ENCODE data around the gene ZNF701. TPM values are rescaled to one million over a fixed set of nuclear protein-coding genes. Genes with fewer than 3 reads are reported as not detected.
A peak's percentile ranks its signal among the peaks of the same experiment; 100 is the strongest.

Gene ZNF701
- 24.7 TPM in 2 replicates for total RNA-seq (2014; rRNA removed; shearing (Covaris generic))
- polyA plus RNA-seq (2016; fragmentation: Nextera tagmentation; extraction: Ambion mirVana) = 6.7 and 8.5 TPM in 2 replicates
- long read RNA-seq, partial matches to known transcripts = 1 of 6 reads
- long read RNA-seq, other reads (novel, unspliced or antisense) = 4 of 6 reads

DNA sequence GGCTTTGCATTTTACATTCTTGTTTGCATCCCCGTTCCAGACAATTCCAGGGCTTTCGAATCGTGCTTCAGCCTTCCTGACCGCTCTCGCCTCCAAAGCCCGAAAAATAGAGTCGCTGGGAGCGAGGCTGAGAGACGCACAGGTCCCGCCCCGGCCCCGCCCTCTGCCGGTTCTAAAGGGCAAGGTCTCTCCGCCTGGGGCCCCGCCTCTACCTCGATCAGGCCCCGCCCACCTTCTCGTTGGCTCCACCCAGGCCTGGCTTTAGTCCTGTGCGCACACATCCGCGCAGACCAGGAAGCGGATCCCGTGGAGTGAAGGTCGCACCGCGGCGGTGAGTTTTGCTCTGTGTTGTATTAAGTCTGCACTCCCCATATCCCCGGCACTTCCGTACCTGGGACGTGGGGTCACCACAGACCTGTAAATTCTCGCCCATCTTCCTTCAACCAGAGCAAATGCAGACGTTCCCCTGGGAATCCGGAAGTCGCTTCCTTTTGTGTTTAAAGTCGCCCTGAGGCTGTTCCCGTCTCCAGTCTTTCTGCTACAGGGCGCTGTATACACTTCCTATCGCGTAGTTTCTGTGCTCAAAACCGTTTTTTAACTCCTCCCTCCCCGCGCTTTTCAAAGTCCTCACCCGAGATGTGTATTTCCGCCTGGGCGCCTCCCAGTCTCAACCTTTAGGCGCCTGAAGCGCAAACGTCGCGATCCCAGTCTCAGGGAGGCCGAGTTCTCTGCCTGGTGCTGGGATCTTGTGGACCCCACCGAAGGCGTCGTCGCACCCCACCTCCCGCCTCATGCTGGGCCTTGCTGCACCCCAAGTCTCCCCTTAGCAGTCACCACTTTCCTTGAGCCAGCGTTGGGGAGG, at the start of gene ZNF701:
ZNF701 (plus strand) TSS at position 288 of the 862 bp plus-strand sequence. CDS start 3,861 bp downstream, outside the sequence.
- Histone ChIP-seq H2AFZ (no peak within 1 kb of the TSS), H4K20me1 (replicated peaks; ENCODE audit: insufficient read depth) (peaks cover 9% of the 10 kb centered on the region), H3K9me2 (ENCODE audit: insufficient read depth) (no peaks in the 10 kb centered on the region), H3K79me2 (replicated peaks; ENCODE audit: insufficient read depth) (peaks cover 25% of the 10 kb centered on the region), H3K27ac (ENCODE audit: low read depth) (peak within 1 kb of the TSS; percentile 92), H3K27me3 (ENCODE audit: insufficient read depth) (no peaks in the 10 kb centered on the region), H3K36me3 (ENCODE audit: insufficient read depth) (peaks cover 8% of the 10 kb centered on the region), H3K4me1 (ENCODE audit: insufficient read depth) (peaks cover 23% of the 10 kb centered on the region), H3F3A (replicated peaks; ENCODE audit: low read depth) (peaks cover 10% of the 10 kb centered on the region), H3K4me3 (peak within 1 kb of the TSS; percentile 65), H3K4me2 (peak within 1 kb of the TSS; percentile 97)
- Mint-ChIP-seq H3K27me3 (ENCODE audit: insufficient read depth, low read depth, poor library complexity) (peaks cover 17% of the 10 kb centered on the region), H3K9me3 (no peaks in the 10 kb centered on the region), H3K36me3 (ENCODE audit: low read depth) (peaks cover 23% of the 10 kb centered on the region), H3K4me3 (peak within 1 kb of the TSS; percentile 93), H3K4me1 (peaks cover 24% of the 10 kb centered on the region), H3K27ac (peak within 1 kb of the TSS; percentile 95)
- ATAC-seq (peak; percentile 89), DNase-seq (ENCODE audit: low spot score) (peak; percentile 94)
- TF ChIP-seq ZNF331 (CRISPR knock-in tag; IDR thresholded peaks at IDR 0.05; ENCODE audit: low read depth) = no peak
- TF ChIP-seq, protein P1, sequence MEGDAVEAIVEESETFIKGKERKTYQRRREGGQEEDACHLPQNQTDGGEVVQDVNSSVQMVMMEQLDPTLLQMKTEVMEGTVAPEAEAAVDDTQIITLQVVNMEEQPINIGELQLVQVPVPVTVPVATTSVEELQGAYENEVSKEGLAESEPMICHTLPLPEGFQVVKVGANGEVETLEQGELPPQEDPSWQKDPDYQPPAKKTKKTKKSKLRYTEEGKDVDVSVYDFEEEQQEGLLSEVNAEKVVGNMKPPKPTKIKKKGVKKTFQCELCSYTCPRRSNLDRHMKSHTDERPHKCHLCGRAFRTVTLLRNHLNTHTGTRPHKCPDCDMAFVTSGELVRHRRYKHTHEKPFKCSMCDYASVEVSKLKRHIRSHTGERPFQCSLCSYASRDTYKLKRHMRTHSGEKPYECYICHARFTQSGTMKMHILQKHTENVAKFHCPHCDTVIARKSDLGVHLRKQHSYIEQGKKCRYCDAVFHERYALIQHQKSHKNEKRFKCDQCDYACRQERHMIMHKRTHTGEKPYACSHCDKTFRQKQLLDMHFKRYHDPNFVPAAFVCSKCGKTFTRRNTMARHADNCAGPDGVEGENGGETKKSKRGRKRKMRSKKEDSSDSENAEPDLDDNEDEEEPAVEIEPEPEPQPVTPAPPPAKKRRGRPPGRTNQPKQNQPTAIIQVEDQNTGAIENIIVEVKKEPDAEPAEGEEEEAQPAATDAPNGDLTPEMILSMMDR (conservative IDR thresholded peaks at IDR 0.05; ENCODE audit: low read depth in 2 of 2) = peak in 1 of 2 experiments; percentile 13; a peak in 1 of 4 replicates
- TF ChIP-seq, protein P2, sequence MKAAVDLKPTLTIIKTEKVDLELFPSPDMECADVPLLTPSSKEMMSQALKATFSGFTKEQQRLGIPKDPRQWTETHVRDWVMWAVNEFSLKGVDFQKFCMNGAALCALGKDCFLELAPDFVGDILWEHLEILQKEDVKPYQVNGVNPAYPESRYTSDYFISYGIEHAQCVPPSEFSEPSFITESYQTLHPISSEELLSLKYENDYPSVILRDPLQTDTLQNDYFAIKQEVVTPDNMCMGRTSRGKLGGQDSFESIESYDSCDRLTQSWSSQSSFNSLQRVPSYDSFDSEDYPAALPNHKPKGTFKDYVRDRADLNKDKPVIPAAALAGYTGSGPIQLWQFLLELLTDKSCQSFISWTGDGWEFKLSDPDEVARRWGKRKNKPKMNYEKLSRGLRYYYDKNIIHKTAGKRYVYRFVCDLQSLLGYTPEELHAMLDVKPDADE (IDR thresholded peaks at IDR 0.05) = 0 out of 2 replicates have a peak, but pooled peaks have one; percentile 48
- TF ChIP-seq EZH2 (IDR thresholded peaks at IDR 0.05; ENCODE audit: low read depth, unreplicated experiment) = no peak
- TF ChIP-seq NANOG (IDR thresholded peaks at IDR 0.05; ENCODE audit: borderline replicate concordance) = no peak
- TF ChIP-seq JUNB (IDR thresholded peaks at IDR 0.05; ENCODE audit: unreplicated experiment) = no peak
- 0 out of 2 replicates have a peak, but pooled peaks have one; percentile 18 for TF ChIP-seq CREB1 (CRISPR knock-in tag; IDR thresholded peaks at IDR 0.05; ENCODE audit: low read depth)
- TF ChIP-seq POLR2AphosphoS5 (IDR thresholded peaks at IDR 0.05; ENCODE audit: low read depth) = peak; percentile 98

- DNase-seq (ENCODE audit: low spot score) (peak; percentile 90), ATAC-seq (peak; percentile 13)
- Histone ChIP-seq H3K4me1 (ENCODE audit: insufficient read depth) (peaks cover 48% of the 10 kb centered on the region), H3K79me2 (replicated peaks; ENCODE audit: insufficient read depth) (no peaks in the 10 kb centered on the region), H3K27me3 (ENCODE audit: insufficient read depth) (no peaks in the 10 kb centered on the region), H3K36me3 (ENCODE audit: insufficient read depth) (no peaks in the 10 kb centered on the region), H2AFZ (no peak overlapping the region), H3K4me2 (0 out of 2 replicates have a peak overlapping the region, but pooled peaks have one; percentile 51), H3F3A (replicated peaks; ENCODE audit: low read depth) (peaks cover 3% of the 10 kb centered on the region; the same call in 1 of the 2 replicates), H3K9me2 (ENCODE audit: insufficient read depth) (no peaks in the 10 kb centered on the region), H3K27ac (ENCODE audit: low read depth) (no peak overlapping the region), H3K4me3 (no peak overlapping the region), H4K20me1 (replicated peaks; ENCODE audit: insufficient read depth) (0 out of 2 replicates have a peak, but pooled peaks cover 5% of the 10 kb centered on the region)
- no peaks in the 10 kb centered on the region; the same call in 1 of the 3 replicates for H3K9me3 Mint-ChIP-seq
- peaks cover 39% of the 10 kb centered on the region for H3K4me1 Mint-ChIP-seq
- peaks cover 13% of the 10 kb centered on the region for H3K27me3 Mint-ChIP-seq (ENCODE audit: insufficient read depth, low read depth, poor library complexity)
- H3K4me3 Mint-ChIP-seq = no peak overlapping the region
- H3K27ac Mint-ChIP-seq = no peak overlapping the region
- no peaks in the 10 kb centered on the region for H3K36me3 Mint-ChIP-seq (ENCODE audit: low read depth)
- TF ChIP-seq STAT1 (IDR thresholded peaks at IDR 0.05; ENCODE audit: unreplicated experiment) (no peak), EZH2 (IDR thresholded peaks at IDR 0.05; ENCODE audit: low read depth, unreplicated experiment) (no peak), POLR2AphosphoS5 (IDR thresholded peaks at IDR 0.05; ENCODE audit: low read depth) (no peak), JUNB (IDR thresholded peaks at IDR 0.05; ENCODE audit: unreplicated experiment) (no peak), CREB1 (CRISPR knock-in tag; IDR thresholded peaks at IDR 0.05; ENCODE audit: low read depth) (no peak), ZNF331 (CRISPR knock-in tag; IDR thresholded peaks at IDR 0.05; ENCODE audit: low read depth) (no peak), ZNF114 (CRISPR knock-in tag; IDR thresholded peaks at IDR 0.05) (no peak), EZH2phosphoT487 (IDR thresholded peaks at IDR 0.05; ENCODE audit: unreplicated experiment) (no peak)
- TF ChIP-seq, protein P2 (IDR thresholded peaks at IDR 0.05) = no peak
- TF ChIP-seq, protein P1 (conservative IDR thresholded peaks at IDR 0.05; ENCODE audit: low read depth in 2 of 2) = no peak
Measured at GRCh38 chr19:52522551-52522950, 47.5 kb upstream of the ZNF701 start.

All from GM23338 (cell line).